Prostate gland (tissue), 2 donors: ENCODE data around the gene RUFY2.

Experiments used
- POLR2A ChIP-seq: fragments of 450-650 bp; IDR thresholded peaks from one replicate; pipeline ENCODE4 v1.6.1; 2016; ENCODE audit warnings: antibody characterized with exemption, mild to moderate bottlenecking
- TF ChIP-seq, protein P1 (sequence below), 4 experiments: fragments of 200-600 bp in 2 of 4; fragments of 450-650 bp in 2 of 4; sonication (generic) in 2 of 4; IDR thresholded peaks; 1 replicate in 3 of 4; 2 replicates in 1 of 4; pipeline ENCODE4 v1.5.1; 2016 to 2019; ENCODE audit warnings: antibody characterized with exemption in 4 of 4, mild to moderate bottlenecking in 2 of 4, moderate library complexity in 2 of 4

DNA sequence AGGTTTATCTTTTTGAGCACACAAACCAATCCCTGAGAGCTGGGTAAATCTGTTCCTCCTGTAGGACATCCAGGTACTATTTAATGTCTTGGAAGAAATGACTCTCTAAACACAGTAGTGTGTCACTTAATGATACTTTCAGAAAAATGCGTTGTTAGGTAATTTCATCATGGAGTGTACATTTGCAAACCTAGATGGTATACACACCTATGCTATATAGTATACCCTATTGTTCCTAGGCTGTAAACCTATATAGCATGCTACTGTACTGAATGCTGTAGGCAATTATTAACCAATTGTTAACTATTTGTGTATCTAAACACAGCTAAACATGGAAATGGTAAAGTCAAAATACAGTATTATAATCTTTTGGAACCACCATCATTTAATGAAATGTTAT lies 10.1 kb downstream of the RUFY2 start:
- TF ChIP-seq, protein P1, sequence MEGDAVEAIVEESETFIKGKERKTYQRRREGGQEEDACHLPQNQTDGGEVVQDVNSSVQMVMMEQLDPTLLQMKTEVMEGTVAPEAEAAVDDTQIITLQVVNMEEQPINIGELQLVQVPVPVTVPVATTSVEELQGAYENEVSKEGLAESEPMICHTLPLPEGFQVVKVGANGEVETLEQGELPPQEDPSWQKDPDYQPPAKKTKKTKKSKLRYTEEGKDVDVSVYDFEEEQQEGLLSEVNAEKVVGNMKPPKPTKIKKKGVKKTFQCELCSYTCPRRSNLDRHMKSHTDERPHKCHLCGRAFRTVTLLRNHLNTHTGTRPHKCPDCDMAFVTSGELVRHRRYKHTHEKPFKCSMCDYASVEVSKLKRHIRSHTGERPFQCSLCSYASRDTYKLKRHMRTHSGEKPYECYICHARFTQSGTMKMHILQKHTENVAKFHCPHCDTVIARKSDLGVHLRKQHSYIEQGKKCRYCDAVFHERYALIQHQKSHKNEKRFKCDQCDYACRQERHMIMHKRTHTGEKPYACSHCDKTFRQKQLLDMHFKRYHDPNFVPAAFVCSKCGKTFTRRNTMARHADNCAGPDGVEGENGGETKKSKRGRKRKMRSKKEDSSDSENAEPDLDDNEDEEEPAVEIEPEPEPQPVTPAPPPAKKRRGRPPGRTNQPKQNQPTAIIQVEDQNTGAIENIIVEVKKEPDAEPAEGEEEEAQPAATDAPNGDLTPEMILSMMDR (IDR thresholded peaks at IDR 0.05), result no peak
- TF ChIP-seq POLR2A, result no peak
